Thymus (tissue), 11 donors: ENCODE results near the gene TMC3. TPM values are rescaled to one million over a fixed set of nuclear protein-coding genes. Genes with fewer than 3 reads are reported as not detected.

ENCODE experiments used
- DNase-seq, 9 donors: peaks; one replicate each; pipeline ENCODE4 v3.0.0-alpha.2; 2013; ENCODE audit warnings: low spot score in 9 of 9, low read depth in 6 of 9, missing footprints in 1 of 9
- H3K27ac ChIP-seq, 2 donors: one replicate each; pipeline ENCODE4 v1.5.1; 2013; ENCODE audit warnings: control low read depth in 1 of 2, low read depth in 1 of 2, low read length in 1 of 2, mild to moderate bottlenecking in 1 of 2, moderate library complexity in 1 of 2
- H3K27me3 ChIP-seq, 2 donors: one replicate each; pipeline ENCODE4 v1.5.1; 2013; ENCODE audit warnings: low read length in 1 of 2; ENCODE audit not compliant: control insufficient read depth in 2 of 2, insufficient read depth in 1 of 2
- H3K36me3 ChIP-seq, 2 donors: one replicate each; pipeline ENCODE4 v1.5.1; 2013; ENCODE audit warnings: low read length in 1 of 2, mild to moderate bottlenecking in 1 of 2, moderate library complexity in 1 of 2; ENCODE audit not compliant: control insufficient read depth in 2 of 2, insufficient read depth in 2 of 2
- H3K4me1 ChIP-seq, 2 donors: one replicate each; pipeline ENCODE4 v1.5.1; 2013; ENCODE audit warnings: low read length in 2 of 2; ENCODE audit not compliant: control insufficient read depth in 2 of 2, insufficient read depth in 2 of 2
- H3K4me3 ChIP-seq, 2 donors: one replicate each; pipeline ENCODE4 v1.5.1; 2013; ENCODE audit warnings: low read length in 2 of 2, control low read depth in 1 of 2, mild to moderate bottlenecking in 1 of 2
- H3K9me3 ChIP-seq, 2 donors: one replicate each; pipeline ENCODE4 v1.5.1; 2013; ENCODE audit warnings: low read length in 1 of 2, mild to moderate bottlenecking in 1 of 2; ENCODE audit not compliant: control insufficient read depth in 2 of 2, insufficient read depth in 1 of 2
- WGBS: extraction: QIAGEN DNeasy Blood & Tissue Kit; methylation state at CpG from one replicate; pipeline ENCODE4 v1.1.7; 2013; 5-methylcytosine and 5-hydroxymethylcytosine counted together
- polyA plus RNA-seq: library from polyadenylated mRNA; stranded (reverse); fragments of 200-250 nt; gene quantifications from one replicate; pipeline ENCODE4 v1.2.3, GENCODE V29; 2013
- total RNA-seq: library from RNA; stranded (reverse); fragments of 120-200 nt; gene quantifications from one replicate; pipeline ENCODE4 v1.2.4, GENCODE V29; 2013
- donor health status: healthy.

Gene TMC3
- total and polyA plus RNA-seq, 2 donors, result under 0.01 to 0.07 TPM

DNA sequence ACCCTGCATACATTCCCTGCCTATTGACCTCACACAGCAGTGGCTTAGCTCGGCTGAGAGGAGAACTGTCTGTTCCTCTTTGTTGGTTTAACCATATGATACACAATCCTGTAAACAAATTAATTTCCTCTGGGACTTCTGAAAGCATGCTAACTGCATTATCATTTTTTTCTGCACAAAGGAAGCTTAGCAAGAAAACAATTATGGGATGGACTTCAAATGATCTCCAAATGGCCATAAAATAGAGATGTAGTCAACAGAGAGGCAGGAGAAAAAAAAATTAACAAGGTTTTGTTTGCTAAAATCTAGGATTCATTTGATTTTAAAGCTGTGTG, 14.4 kb upstream of the TMC3 start:
- DNase-seq, result no peak
- Histone ChIP-seq H3K9me3 (peaks cover 0 to 3% of the 10 kb centered on the region in 2 donors), H3K27me3 (no peaks in the 10 kb centered on the region), H3K27ac (no peak overlapping the region), H3K36me3 (no peaks in the 10 kb centered on the region), H3K4me1 (no peaks in the 10 kb centered on the region), H3K4me3 (no peak overlapping the region)
- 82% methylated on average over 1 of the region's 1 CpG for WGBS

DNA sequence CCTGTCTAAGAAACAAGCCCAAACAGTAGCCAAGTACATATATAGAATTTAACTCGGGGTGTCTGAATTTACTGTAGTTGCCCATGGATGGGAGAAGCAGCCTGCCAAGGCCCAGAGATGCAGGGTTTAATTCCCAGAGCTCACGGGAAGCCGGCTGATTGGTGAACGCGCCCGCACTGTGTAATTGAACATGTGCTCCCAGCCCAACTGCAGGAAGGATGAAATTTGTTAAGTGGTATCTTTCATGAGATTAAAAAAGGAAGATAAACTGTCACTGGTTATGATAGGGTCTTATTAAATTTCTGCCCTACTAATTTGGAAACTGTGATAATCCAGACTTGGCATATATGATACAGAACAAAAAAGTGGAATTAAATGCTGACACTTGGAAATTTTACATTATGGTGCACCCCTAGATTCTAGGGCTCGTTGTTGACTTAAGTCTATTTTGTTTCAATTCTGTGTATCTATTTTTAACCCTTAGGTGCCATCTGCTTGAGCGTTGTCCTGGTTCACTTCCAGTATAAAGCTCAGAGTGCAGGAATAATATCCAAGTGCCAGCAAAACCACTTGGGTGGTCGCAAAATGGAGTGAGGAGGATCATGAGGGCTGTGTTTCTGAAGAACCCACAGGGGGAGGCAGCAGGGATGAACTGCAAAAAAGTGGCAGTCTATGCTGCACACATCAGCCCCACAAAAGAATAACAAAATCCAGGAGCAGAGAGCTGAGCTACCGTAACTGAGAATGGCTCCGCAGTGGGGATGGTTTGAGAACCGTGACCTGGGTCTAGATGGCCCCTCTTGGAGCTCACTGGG, 13.8 kb upstream of the TMC3 start:
- H3K9me3 ChIP-seq, result peaks cover 0 to 3% of the 10 kb centered on the region in 2 donors
- DNase-seq, result no peak
- no peaks in the 10 kb centered on the region for H3K36me3 ChIP-seq
- no peaks in the 10 kb centered on the region for H3K4me1 ChIP-seq
- H3K27ac ChIP-seq, result no peak overlapping the region
- WGBS, result 95% methylated on average over 12 of the region's 12 CpGs
- H3K4me3 ChIP-seq, result no peak overlapping the region
- H3K27me3 ChIP-seq, result no peaks in the 10 kb centered on the region

DNA sequence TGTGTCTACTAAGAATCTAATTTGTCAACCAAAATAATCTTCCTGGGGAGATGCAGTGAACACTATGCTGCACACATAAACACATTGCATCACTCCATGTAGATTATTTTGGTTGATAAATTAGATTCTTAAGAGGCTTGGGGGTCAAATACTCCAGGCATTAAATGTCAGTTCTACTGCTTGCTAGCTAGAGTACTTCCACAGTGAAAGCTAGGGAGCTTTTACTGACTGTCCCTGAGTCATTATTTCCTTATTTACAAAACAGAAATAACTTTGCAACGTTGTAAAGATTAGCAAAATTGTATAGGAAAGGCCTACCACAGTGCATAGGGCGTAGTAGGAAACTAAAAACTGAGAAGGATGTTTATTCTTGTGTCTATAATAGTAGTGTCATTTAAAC, 12.9 kb upstream of the TMC3 start:
- DNase-seq, result no peak
- no peaks in the 10 kb centered on the region for H3K27me3 ChIP-seq
- H3K9me3 ChIP-seq, result peaks cover 0 to 3% of the 10 kb centered on the region in 2 donors
- WGBS, result 90% methylated on average over 2 of the region's 2 CpGs
- H3K27ac ChIP-seq, result no peak overlapping the region
- H3K36me3 ChIP-seq, result no peaks in the 10 kb centered on the region
- no peaks in the 10 kb centered on the region for H3K4me1 ChIP-seq
- no peak overlapping the region for H3K4me3 ChIP-seq

DNA sequence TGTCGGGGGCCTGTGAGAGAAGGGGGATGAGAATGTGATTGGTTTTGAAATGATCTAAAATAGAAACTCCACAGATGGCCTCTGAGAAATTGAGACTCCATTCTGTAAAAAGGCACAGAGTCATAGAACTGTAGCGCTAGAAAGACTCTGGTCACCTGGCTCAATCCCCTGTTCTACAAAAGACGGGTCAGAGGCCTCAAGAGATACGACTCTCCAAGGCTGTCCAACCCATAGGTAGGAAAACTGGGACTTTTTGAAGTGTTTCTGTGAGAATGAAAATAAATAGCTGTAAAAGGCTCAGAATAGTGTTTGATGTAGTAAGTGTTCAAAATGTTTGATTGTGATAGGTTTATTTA, 11.7 kb upstream of the TMC3 start:
- Histone ChIP-seq H3K36me3 (no peaks in the 10 kb centered on the region), H3K27me3 (no peaks in the 10 kb centered on the region), H3K4me3 (no peak overlapping the region), H3K4me1 (no peaks in the 10 kb centered on the region), H3K9me3 (peaks cover 0 to 3% of the 10 kb centered on the region in 2 donors), H3K27ac (no peak overlapping the region)
- 97% methylated on average over 4 of the region's 4 CpGs for WGBS
- no peak for DNase-seq

DNA sequence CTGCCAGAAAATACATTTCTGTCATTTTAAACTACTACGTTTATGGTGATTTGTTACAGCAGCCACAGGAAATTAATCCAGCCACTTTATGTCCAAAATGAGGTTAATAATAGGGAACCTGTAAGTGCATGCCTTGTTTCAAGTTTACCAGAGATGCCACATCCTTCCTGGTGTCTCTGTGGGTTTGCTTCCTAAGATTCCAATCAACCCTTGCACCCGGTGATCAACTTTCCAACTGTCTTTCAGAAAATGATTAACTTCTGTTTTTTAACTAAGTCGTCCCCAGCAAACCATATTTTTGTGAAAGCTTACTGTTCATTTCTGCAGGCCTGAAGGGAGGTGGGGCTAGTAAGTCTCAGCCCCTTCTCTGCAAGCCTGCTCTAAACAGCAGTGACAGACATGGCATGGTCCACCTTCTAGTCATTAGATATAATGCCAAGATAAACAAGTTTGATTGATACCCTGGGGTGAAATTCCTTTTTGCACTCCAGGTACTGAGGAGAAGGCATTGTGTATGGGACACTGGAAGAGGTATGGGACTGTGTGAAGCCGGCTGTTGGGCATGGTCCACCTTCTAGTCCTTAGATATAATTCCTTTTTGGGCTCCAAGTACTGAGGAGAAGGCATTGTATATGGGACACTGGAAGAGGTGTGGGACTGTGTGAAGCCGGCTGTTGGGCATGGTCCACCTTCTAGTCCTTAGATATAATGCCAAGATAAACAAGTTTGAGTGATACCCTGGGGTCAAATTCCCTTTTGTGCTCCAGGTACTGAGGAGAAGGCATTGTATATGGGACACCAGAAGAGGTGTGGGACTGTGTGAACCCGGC, 11.1 kb upstream of the TMC3 start:
- Histone ChIP-seq H3K36me3 (no peaks in the 10 kb centered on the region), H3K27me3 (no peaks in the 10 kb centered on the region), H3K4me1 (no peaks in the 10 kb centered on the region), H3K27ac (no peak overlapping the region), H3K9me3 (peaks cover 0 to 3% of the 10 kb centered on the region in 2 donors), H3K4me3 (no peak overlapping the region)
- no peak for DNase-seq
- WGBS, result 60% methylated on average over 6 of the region's 6 CpGs

DNA sequence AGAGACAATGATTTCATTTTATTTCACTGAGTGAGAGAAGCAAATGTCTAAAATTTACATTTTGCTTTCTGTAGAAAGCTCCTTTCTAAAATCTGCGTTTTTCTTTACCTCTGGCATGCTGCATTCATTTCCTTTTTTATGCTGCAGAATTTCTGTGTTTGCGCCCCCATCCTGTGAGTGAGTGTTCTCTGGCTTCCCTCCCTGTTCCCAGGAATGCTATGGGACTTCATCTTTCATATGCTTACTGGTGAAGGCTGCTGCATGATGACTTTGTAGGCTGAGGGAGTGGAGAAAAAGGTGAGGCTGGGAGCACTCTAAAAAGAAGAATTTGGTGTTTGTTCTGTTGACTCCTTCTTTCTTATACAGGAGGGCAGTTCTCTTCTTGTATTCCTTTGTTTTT, 7.7 kb upstream of the TMC3 start:
- no peak overlapping the region for H3K27ac ChIP-seq
- no peak overlapping the region for H3K4me3 ChIP-seq
- no peaks in the 10 kb centered on the region for H3K4me1 ChIP-seq
- no peaks in the 10 kb centered on the region for H3K36me3 ChIP-seq
- DNase-seq, result no peak
- WGBS, result 96% methylated on average over 2 of the region's 2 CpGs
- H3K27me3 ChIP-seq, result no peaks in the 10 kb centered on the region
- H3K9me3 ChIP-seq, result peaks cover 0 to 3% of the 10 kb centered on the region in 2 donors

DNA sequence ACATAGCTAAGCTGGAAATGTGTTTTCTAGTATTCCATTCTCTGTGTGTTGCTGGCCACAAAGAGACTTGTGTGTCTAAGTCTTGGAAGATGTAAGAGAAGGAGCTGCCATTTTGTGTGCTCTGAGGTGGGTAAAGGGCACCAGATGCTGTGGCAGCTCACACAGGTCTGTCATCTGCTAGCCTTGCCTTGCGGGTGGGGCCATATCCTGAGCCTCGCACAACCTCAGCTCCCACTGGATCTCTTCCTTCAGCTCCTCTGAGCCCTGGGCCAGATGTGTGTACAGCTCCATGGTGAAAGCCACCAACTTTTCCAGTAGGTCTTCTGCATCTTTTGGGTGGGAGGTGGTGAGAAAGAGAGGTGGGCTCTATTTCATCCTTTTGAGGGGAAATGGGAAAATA, 6.7 kb upstream of the TMC3 start:
- Histone ChIP-seq H3K4me3 (no peak overlapping the region), H3K4me1 (no peaks in the 10 kb centered on the region), H3K36me3 (no peaks in the 10 kb centered on the region), H3K27me3 (no peaks in the 10 kb centered on the region), H3K9me3 (peaks cover 0 to 3% of the 10 kb centered on the region in 2 donors), H3K27ac (no peak overlapping the region)
- 100% methylated on average over 2 of the region's 2 CpGs for WGBS
- DNase-seq, result no peak

DNA sequence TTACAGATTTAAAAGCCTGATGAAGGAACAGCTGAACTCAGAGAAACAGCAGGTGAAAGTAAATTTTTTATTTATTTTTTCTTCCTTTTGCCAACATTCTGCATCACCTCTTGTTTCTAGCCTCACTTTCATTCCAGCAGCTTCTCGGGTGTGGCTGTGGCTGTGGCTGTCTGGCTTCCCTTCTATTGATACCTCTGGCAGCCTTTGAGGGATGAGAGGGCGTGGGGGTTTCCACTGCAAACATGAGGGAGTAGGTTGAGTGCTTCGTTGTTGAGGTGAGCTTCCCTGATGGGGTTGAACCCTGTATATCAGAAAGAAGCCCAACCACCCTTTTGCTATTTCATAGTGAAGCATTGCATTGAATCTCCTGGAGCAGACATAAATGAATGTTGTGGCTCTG, 6.2 kb upstream of the TMC3 start:
- Histone ChIP-seq H3K4me3 (no peak overlapping the region), H3K36me3 (no peaks in the 10 kb centered on the region), H3K9me3 (peaks cover 0 to 3% of the 10 kb centered on the region in 2 donors), H3K27me3 (no peaks in the 10 kb centered on the region), H3K27ac (no peak overlapping the region), H3K4me1 (no peaks in the 10 kb centered on the region)
- 86% methylated on average over 3 of the region's 3 CpGs for WGBS
- no peak for DNase-seq

DNA sequence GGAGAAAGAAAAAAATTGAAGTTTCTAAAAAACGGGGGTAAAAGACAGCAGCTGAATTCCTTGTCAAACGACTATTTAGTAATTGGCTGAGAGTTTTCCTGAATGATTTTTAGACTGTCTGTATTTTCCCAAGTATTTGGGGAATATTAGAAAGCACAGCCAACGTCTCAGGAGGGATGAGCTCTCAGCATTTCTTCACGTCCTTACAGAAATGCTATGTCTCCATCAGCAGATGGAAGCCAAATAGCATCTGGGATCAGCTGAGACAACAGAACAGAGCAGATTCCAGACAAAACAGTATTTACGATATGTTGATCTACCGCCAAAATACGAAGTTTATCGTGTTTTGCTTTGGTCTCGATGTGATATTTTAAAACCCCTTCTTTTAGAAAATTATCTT, 5.3 kb upstream of the TMC3 start:
- Histone ChIP-seq H3K36me3 (no peaks in the 10 kb centered on the region), H3K4me3 (no peak overlapping the region), H3K27me3 (no peaks in the 10 kb centered on the region), H3K27ac (no peak overlapping the region), H3K4me1 (no peaks in the 10 kb centered on the region), H3K9me3 (no peaks in the 10 kb centered on the region)
- DNase-seq, result no peak
- 91% methylated on average over 9 of the region's 9 CpGs for WGBS
